Peyer's patch (tissue), 4 donors: ENCODE measurements around the gene ACAP2. TPM values are rescaled to one million over a fixed set of nuclear protein-coding genes. Genes with fewer than 3 reads are reported as not detected.
A peak's percentile ranks its signal among the peaks of the same experiment; 100 is the strongest.

Experiments used
- DNase-seq, 3 donors: peaks; one replicate each; pipeline ENCODE4 v3.0.0-alpha.2; 2017 to 2019
- H3K27ac ChIP-seq, 4 donors: fragments of 200-600 bp; sonication (generic); one replicate each; pipeline ENCODE4 v1.5.1; 2016 to 2019
- H3K27me3 ChIP-seq, 2 donors: fragments of 200-600 bp; sonication (generic); one replicate each; pipeline ENCODE4 v1.5.1; 2019
- H3K36me3 ChIP-seq, 3 donors: fragments of 200-600 bp; sonication (generic); one replicate each; pipeline ENCODE4 v1.5.1; 2016 to 2019
- H3K4me1 ChIP-seq, 4 donors: fragments of 200-600 bp; sonication (generic); one replicate each; pipeline ENCODE4 v1.5.1; 2016 to 2019
- H3K4me3 ChIP-seq, 4 donors: fragments of 200-600 bp; sonication (generic); 1 replicate in 3 of 4; 2 replicates in 1 of 4; pipeline ENCODE4 v1.5.1; 2016 to 2019; ENCODE audit warnings: mild to moderate bottlenecking in 1 of 4
- H3K9me3 ChIP-seq, 4 donors: fragments of 200-600 bp; sonication (generic); one replicate each; pipeline ENCODE4 v1.5.1; 2016 to 2019; ENCODE audit warnings: mild to moderate bottlenecking in 1 of 4
- POLR2A ChIP-seq, 2 donors: fragments of 450-650 bp; IDR thresholded peaks; one replicate each; pipeline ENCODE4 v1.5.1; 2017; ENCODE audit warnings: antibody characterized with exemption in 2 of 2, mild to moderate bottlenecking in 2 of 2, moderate library complexity in 2 of 2
- total RNA-seq, 4 donors: library from RNA; depleted of rRNA; stranded (reverse); fragments of >200 nt; gene quantifications; one replicate each; pipeline ENCODE4 v1.1.0, GENCODE V29; 2016
- TF ChIP-seq, protein P1 (sequence below), 6 experiments: fragments of 450-650 bp in 4 of 6; fragments of 200-600 bp in 2 of 6; sonication (generic) in 1 of 6; IDR thresholded peaks; one replicate each; pipeline ENCODE4 v1.5.1; 2017 to 2019; ENCODE audit warnings: antibody characterized with exemption in 6 of 6, mild to moderate bottlenecking in 3 of 6, moderate library complexity in 1 of 6

Gene ACAP2
- total RNA-seq, 4 donors from 2014 or later: 63.7 to 96.6 (median 65.9) TPM

- no peaks in the 10 kb centered on the region for H3K27me3 ChIP-seq
- H3K27ac ChIP-seq: no peak overlapping the region
- no peak for DNase-seq
- H3K9me3 ChIP-seq: no peaks in the 10 kb centered on the region
- no peaks in the 10 kb centered on the region for H3K36me3 ChIP-seq
- H3K4me3 ChIP-seq: no peak overlapping the region
- TF ChIP-seq POLR2A (IDR thresholded peaks at IDR 0.05): no peak
- TF ChIP-seq, protein P1, sequence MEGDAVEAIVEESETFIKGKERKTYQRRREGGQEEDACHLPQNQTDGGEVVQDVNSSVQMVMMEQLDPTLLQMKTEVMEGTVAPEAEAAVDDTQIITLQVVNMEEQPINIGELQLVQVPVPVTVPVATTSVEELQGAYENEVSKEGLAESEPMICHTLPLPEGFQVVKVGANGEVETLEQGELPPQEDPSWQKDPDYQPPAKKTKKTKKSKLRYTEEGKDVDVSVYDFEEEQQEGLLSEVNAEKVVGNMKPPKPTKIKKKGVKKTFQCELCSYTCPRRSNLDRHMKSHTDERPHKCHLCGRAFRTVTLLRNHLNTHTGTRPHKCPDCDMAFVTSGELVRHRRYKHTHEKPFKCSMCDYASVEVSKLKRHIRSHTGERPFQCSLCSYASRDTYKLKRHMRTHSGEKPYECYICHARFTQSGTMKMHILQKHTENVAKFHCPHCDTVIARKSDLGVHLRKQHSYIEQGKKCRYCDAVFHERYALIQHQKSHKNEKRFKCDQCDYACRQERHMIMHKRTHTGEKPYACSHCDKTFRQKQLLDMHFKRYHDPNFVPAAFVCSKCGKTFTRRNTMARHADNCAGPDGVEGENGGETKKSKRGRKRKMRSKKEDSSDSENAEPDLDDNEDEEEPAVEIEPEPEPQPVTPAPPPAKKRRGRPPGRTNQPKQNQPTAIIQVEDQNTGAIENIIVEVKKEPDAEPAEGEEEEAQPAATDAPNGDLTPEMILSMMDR (IDR thresholded peaks at IDR 0.05): no peak
- H3K4me1 ChIP-seq: peaks cover 0 to 7% (median 0%) of the 10 kb centered on the region in 4 donors
Observed at GRCh38 chr3:195455789-195456188, 13.0 kb upstream of the ACAP2 start.

GRCh38 chr3:195453236-195453635, 10.4 kb upstream of the ACAP2 start:
- Histone ChIP-seq H3K4me3 (no peak overlapping the region), H3K9me3 (no peaks in the 10 kb centered on the region), H3K36me3 (no peaks in the 10 kb centered on the region), H3K4me1 (peaks cover 0 to 5% (median 0%) of the 10 kb centered on the region in 4 donors), H3K27me3 (no peaks in the 10 kb centered on the region), H3K27ac (peak overlapping the region in 1 of 4 donors; percentile 36)
- peak in 1 of 3 donors; percentile 71 for DNase-seq
- TF ChIP-seq, protein P1 (IDR thresholded peaks at IDR 0.05): no peak
- TF ChIP-seq POLR2A (IDR thresholded peaks at IDR 0.05): no peak

GRCh38 chr3:195451373-195452015, 8.7 kb upstream of the ACAP2 start:
- no peaks in the 10 kb centered on the region for H3K36me3 ChIP-seq
- peaks cover 0 to 4% (median 0%) of the 10 kb centered on the region in 4 donors for H3K4me1 ChIP-seq
- DNase-seq: no peak
- H3K9me3 ChIP-seq: no peaks in the 10 kb centered on the region
- no peaks in the 10 kb centered on the region for H3K27me3 ChIP-seq
- TF ChIP-seq POLR2A (IDR thresholded peaks at IDR 0.05): no peak
- TF ChIP-seq, protein P1 (IDR thresholded peaks at IDR 0.05): no peak
- H3K27ac ChIP-seq: no peak overlapping the region
- H3K4me3 ChIP-seq: no peak overlapping the region

GRCh38 chr3:195450731-195451229, 8.0 kb upstream of the ACAP2 start:
- Histone ChIP-seq H3K36me3 (no peaks in the 10 kb centered on the region), H3K4me1 (peaks cover 0 to 4% (median 0%) of the 10 kb centered on the region in 4 donors), H3K9me3 (no peaks in the 10 kb centered on the region), H3K4me3 (no peak overlapping the region), H3K27ac (peak overlapping the region in 1 of 4 donors; percentile 44), H3K27me3 (no peaks in the 10 kb centered on the region)
- TF ChIP-seq, protein P1 (IDR thresholded peaks at IDR 0.05): no peak
- TF ChIP-seq POLR2A (IDR thresholded peaks at IDR 0.05): no peak
- DNase-seq: no peak

GRCh38 chr3:195448205-195448875, 5.5 kb upstream of the ACAP2 start:
- Histone ChIP-seq H3K27ac (no peak overlapping the region), H3K4me1 (peaks cover 0 to 8% (median 6%) of the 10 kb centered on the region in 4 donors), H3K36me3 (no peaks in the 10 kb centered on the region), H3K27me3 (no peaks in the 10 kb centered on the region), H3K4me3 (no peak overlapping the region), H3K9me3 (no peaks in the 10 kb centered on the region)
- no peak for DNase-seq
- TF ChIP-seq, protein P1 (IDR thresholded peaks at IDR 0.05): no peak
- TF ChIP-seq POLR2A (IDR thresholded peaks at IDR 0.05): no peak
